HG02981 (cell line): Measurements from ENCODE around the gene GJA10.

Experiments used
- ATAC-seq: cut with Tn5 transposase; IDR thresholded peaks from one replicate; pipeline ENCODE4 v1.9.1; 2021; ENCODE audit warnings: mild to moderate bottlenecking, moderate library complexity; ENCODE audit not compliant: unreplicated experiment

Gene GJA10

DNA sequence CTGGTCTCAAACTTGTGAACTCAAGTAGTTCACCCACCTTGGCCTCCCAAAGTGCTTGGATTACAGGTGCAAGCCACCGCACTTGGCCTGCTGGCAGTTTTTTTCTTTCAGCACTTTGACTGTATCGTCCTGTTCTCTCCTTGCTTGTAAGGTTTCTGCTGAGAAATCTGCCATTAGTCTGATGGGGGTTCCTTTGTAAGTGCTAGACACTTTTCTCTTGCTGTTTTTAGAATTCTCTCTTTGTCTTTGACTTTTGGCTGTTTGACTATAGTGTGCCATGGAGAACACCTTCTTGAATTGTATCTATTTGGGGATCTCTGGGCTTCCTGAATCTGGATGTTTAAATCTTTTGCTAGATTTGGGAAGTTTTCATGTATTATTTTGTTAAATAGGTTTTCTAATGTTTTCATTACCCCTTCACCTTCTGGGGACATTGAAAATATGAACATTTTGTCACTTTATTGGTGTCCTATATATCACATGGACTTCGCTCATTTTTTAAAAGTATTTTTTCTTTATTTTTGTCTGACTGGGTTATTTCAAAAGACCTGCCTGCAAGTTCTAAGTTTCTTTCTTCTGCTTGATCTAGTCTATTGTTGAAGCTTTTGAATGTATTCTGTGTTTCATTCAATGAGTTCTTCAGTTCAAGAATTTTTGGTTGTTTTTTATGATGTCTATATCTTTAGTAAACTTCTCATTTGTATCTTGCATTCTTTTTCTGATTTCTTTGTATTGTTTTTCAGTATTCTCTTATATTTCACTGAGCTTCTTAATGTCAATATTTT is 22.1 kb downstream of the GJA10 start:
- no peak for ATAC-seq

DNA sequence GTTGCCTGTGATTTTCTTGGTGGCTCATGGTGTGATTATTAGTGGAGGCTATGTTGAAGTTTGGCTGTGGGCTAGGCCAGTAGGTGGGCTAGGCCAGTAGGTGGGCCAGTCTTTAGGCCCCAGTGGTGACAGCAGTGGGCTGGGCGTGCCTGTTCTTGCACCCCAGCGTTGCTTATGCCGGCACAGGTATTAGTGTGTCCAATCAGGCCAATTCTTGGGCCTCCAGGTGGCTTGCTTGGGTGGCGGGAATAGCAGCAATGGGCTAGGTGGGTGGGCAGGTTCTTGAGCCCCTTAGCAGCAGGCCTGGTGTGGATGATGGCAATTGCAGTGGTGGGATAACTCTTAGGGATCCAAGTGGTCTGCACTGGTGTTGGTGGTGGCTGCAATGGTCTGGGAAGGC is 22.9 kb downstream of the GJA10 start:
- no peak for ATAC-seq

DNA sequence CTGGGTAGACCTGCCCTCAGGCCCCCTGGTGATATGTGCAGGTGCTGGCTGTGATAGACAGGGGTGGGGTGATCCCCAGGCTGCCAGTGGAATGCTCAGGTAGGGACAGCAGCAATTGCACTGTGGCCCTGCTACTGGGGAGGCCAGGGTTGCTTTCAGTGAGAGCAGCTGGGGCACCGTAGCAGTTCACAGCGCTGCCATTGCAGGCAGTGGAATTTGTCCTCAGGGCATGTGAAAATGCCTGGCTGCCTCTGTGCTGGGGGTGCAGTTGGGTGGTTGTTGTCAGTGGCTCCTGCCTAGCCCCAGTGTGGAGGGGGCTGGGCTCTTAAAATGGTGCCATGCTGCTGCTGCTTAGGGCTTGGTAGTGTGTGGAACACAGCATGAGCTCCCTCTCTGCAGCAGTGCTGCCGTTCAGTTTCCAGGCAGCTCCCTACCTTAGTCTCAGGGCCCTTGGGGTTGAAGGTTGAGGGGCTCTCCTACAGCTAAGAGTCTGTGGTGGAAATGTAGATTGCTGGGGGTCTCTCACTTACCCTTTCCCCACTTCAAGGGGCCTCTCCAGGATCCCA is 23.6 kb downstream of the GJA10 start:
- no peak for ATAC-seq

DNA sequence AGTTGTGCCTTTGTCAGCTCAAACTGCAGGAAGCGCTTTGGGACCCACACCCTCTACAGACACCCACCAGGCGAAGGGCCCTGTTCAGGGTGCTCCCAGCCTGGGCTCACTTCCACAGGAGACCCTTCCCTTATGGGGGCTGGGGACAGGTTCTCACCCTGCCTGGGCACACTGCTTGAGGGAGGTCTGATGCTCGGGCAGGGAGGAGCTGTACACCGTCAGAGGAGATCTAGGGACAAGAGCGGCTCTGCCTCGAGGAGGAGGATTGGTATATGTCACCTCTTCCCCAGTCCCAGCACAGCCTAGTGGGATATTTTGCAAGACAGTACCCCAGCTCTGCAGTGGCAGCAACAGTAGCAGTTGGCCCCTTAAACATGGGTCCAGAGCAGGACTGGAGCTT is 26.9 kb downstream of the GJA10 start:
- no peak for ATAC-seq

DNA sequence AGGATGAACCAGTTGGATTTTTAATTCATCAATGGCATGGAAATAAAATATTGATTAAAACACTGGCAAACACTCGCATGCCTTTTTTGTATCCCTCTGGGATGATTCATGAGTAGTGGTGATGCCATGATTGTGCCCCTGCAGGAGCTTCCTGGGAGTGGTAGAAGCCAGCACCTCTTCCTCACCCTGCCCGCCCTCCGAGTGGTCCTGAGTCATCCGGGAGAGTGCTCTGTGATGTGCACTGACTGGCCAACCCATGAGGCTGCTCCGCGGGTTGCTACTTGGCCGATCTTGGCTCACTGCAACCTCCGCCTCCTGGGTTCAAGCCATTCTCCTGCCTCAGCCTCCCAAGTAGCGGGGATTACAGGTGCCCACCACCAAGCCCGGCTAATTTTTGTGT is 27.4 kb downstream of the GJA10 start:
- no peak for ATAC-seq

DNA sequence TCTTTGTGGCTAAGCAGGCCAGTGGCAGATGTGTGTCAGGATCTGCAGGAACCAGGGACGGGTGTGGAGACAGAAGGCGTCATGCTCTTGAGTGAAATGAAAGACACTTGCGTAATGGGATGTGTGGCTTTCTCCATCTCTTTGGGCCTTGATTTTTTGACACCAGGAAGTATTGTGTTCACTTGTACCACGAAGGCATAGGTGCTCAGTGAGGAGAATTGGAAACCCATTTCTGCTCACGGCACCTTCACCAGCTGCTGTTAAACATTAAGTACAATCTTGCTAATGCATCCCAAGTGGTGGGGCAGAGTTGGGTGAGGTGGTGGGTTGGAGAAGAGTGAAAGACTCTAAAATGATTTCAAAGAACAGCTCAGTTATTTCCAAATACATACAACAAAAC is 30.0 kb downstream of the GJA10 start:
- ATAC-seq: no peak

DNA sequence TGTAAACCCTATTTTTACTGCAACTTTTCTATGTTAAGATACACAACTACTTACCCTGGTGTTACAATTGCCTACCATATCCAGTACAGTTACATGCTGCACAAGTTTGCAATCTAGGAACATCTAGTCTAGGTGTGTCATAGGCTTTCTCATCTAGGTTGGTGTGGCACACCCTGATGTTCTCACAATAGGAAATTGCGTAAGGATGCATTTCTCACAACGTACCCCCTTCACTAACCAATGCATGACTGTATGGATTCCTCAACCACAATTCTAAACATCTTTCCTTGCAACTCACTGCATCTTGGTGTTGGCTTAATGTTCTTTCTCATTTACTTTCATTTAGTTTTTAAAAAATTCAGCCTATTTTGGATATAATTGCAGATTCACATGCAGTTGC is 31.6 kb downstream of the GJA10 start:
- ATAC-seq: no peak

DNA sequence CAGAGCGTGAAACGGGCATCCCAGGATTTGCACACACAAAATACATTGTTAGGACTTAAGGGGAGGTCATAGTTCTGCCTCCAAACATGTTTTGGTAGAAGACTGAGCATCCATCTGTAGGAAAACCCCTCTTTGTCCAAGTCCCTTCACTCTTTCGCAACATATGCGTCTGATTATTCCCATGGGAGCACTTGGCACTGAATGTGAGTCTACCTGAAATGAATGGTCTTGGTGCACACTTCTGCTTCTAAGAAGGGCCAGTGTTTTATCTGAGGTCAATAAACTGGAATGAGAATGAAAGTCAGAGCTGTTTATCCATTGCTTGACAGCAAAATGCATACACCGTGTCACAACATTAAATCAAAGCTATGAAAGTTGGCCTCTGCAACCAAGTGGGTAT is 33.0 kb downstream of the GJA10 start:
- no peak for ATAC-seq

DNA sequence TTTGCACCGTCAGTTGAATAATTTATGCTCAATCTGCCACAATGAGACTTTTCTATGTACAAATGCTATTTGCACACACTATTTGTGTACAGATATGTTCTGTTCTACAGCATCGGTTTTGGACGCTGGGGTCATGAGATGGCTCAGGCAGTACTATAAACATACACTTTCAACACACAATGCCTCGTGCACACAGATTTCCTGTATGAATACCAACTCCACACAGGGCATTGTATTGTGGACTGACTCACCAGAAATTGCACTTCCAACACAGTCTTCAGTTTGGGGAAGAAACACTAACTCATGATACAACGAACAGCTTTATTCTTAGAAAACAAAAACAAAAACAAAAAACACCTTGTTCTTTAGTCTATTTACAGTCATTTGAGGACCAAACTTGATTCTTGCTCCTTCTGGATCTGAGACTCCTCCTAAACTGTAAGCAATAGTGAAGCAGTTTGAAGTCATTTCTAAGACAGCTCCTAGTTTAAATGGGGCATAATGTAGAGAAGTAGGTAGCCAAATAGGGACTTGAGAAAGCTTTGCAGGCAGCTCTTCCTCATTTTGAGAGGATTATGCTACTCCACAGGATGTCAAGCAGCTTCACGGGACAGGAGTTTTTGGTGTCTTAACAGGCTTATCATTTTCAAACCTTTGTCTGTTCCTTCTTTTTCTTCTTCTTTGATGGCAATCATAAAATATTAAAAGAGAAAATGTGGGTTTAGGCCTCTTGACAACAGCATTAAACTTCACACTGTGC is 33.7 kb downstream of the GJA10 start:
- no peak for ATAC-seq

DNA sequence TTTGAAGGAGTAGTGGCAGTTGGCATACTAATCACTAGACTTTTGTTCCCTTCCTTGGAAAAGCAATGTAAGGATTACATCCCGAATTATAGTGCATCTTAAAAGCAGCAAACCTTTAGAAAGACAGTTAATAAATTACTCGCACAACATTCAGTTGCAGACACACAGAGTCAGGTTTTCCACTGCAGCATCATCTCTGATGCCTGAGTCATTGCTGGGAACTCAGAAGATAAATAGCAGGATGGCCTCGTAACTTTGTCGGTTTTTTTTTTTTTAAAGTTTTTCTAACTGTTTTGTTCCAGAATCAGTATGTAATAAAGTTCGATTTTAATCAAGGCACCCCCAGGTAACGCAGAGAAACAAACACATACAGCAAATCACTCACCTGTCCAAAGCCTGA is 34.3 kb downstream of the GJA10 start:
- no peak for ATAC-seq

DNA sequence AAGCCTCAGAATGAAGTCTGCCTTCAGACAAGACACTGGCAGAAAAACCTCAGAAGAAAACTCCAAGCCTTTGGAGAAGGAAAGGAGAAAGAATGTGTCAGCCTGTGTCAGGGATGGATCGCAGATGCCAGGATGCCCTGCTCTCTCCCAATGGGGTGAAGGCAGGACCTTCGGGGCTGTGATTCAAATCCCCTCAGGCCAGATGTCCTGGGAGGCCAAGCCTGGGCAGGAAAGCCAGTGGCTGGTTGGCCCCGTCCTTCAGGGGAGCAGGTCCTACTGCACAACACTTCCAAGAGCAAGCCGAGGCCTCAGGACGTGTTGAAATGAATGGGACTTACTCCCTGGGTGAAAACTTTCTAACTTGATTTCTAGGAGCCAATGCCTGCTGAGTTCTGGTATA is 36.5 kb downstream of the GJA10 start:
- ATAC-seq: no peak

DNA sequence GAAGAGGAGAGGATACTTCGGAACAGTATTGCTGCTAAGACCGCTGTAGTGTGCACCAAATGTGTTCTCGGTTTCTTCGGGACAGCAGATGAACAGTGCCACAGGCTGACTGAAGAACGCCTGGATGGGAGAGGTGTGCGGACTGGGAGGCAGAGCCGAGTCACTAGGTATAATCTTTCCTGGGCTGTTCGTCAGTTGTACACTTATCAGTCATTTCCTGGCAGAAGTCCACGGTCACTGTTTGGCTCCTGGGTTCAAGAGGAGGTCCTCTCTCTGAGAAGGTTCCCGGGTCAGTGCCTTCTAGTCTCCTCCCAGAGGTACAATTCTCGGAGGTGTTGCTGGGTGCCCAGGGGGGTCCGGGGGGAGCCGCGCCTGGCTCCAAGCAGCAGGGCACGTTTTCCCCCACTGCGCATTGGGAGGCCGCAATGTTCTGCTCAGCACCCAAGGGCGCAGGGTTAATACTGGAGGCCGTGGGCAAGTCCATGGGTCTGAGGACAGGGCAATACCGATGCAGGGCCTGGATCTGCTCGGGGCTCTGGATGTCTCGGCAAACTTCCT is 38.1 kb downstream of the GJA10 start:
- ATAC-seq: no peak

DNA sequence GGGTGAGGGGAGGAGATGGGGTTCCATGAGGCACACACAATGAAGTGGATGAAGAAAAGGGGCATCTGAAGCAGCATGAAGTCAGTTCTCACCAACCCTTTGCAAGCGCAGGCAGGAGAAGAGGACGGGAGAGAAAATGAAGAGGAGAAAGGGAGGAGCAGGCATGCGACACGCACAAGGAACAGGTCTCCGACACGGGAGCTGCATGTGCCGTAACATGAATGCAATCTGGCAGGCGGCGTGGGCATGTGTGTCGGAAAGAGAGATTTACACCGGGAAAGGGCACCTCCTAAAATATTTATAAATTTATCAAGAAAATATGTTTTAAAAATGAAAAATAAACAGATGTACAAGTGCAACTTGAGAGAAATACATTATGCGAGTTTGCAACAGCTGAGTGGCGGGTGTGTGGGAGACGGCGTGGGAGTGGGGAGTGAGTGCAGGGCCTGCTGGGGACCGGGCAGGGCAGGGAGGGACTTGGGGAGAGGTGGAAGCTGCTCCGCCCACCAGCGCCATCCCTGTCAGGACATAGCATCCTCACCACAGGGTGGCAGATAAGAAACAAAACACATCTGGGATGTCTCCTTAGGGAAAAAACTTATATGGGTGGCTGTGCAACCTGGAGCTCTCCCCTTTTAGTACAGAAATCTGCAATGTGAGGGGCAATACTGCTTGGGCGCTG is 40.6 kb downstream of the GJA10 start:
- no peak for ATAC-seq

DNA sequence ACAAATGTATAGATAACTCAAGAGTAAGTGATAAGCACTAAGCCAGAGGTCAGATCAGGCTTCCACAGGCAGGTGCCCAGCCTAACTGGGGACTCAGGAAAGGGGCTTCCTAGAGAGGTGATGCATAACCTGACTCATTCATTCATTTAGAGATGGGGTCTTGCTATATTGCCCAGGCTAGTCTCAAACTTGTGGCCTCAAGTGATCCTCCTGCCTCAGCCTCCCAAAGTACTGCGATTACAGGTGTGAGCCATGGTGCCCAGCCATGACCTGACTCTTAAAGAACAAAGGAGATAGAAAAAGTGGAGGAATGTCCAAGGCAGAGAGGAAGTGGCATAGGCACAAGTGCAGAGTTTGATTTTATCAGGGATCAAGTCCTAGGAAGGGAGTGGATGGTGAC is 41.9 kb downstream of the GJA10 start:
- no peak for ATAC-seq

DNA sequence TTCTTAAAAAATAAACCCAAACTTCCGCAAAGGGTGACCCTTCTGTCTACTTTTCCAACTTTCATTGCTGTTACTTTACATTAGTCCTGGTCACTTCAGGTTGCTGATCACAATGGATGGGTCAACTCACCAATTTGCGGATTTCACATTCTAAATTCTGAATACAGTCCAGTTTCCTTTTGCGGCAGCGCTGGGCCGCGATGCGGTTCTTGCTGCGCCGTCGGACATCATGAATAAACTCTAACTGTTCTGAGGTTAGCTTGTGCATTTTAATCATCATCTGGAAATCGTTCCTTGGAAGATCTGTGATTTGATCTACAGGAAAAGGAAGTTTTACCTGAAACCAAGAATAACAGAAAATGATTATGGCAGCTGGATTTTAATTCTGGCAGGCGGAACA is 43.7 kb downstream of the GJA10 start:
- no peak for ATAC-seq

DNA sequence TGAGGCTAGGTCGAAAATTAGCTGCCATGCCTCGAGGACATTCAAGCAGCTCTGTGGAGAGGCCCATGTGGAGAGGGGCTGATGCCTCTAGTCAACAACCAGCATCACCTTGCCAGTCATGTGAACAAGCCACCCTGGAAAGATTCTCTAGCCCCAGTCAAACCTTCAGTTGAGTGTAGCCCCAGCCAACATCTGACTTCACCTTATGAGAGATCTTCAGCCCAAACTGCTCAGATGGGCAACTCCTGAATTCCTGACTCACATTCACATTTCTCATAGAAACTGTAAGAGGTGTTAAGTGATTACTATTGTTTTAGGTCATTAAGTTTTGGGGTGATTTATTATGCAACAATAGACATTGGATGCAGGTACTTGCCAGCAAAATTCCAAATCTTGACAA is 44.9 kb downstream of the GJA10 start:
- ATAC-seq: no peak

DNA sequence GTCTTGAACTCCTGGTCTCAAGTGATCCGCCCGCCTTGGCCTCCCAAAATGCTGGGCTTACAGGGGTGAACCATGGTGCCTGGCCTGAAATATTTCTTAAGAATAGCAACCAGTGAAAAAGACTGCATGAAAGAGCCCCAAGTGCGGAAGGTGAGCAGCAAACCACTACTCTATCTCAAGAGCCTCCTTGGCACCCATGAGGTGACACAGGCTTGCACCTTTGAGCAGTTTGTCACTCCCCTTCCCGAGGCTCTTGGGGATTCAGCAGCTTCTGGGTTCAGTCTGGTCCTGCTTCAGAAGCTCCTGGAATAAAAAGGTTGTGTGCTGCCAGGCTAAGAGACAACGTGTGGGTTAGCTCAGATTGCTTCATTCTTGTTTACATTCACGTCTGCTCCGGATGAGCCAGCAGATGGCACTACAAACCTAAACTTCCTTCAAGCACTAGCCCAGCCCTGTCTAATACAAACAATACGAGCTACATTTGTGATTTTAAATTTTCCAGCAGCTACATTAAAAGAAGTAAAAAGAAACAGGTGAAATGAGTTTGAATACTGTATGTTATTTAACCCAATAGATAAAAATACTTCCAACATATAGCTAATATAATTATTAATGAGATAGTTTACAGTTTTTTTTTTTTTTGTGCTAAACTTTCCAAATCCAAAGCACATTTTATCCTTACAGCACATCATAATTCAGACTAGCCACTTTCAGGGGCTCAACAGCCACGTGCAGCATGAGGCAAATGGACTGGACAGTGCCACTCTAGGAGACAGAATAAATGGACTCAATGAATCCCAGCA is 46.2 kb downstream of the GJA10 start:
- peak; percentile 76 for ATAC-seq

DNA sequence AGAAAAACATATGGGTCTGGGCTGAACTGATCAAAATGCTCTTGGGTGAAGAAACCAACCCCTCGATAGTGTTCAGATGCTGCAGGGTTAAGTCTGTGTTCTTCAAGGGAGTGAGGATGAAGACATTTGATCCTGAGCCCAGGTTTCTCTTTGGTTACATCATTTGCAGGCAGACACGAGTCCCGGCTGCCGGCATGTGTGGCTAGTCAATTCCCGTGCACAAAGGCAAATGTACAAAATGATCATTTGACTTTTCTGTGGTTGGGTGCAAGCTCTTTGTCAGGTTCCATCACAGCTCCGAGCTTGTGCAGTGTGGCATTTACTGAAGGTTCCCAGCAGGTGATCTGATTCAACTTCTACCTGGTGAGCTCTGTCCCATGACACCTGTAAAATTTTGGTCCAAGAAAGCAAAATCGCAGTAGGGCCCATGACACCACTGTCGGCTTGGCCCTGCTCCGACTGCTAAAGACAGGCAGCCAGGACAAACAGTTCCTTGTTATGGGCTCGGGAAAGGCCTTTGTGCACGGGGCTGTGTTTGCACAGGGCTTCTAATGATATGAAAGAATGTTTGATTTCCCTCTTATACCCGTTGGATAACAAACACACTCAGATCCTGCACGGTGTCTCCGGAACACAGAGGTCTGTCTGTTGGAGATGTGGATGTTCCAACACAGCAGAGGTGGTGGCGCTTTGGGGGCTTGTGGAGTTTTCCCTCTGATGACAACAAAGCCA is 46.9 kb downstream of the GJA10 start:
- no peak for ATAC-seq

DNA sequence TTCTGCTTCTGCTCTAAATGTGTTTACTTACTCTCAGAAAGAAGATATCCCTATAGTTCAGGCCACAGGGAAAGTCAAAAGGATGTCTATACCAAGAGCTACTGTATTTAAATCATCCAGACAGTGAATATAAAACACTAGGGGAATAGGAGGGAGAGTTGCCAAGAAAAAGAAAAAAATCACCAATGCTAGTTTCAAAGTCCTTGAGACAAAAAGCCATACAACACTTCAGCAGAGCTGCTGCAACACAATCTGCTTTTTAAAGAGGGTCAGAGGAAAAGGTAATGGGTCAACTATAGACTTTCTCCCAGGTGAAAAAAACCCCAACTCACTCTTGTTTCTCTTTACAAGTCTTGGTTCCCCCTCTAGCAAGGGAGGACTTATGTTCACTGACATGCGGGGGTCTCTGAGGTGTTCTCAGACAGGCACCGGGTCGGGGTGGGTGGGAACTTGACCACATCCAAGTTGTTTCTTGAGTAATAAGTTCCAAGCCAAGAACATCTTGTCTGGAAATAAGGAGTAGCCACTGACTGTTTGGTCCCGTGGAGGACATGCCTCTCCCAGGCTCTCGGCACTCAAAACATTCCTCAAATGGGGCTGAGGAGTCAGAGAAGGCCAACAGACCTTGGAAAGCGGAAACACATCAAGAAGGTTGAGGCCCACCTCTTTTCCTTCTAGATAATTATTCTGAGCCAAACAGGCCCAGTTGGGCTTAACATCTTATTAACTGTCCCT is 47.7 kb downstream of the GJA10 start:
- no peak for ATAC-seq
